ENCODE data around the gene ADCY9. TPM values are rescaled to one million over a fixed set of nuclear protein-coding genes. Genes with fewer than 3 reads are reported as not detected.

The ADCY9 gene
- total RNA-seq, 1 experiment from 2014 or later, result 7.8 TPM

DNA sequence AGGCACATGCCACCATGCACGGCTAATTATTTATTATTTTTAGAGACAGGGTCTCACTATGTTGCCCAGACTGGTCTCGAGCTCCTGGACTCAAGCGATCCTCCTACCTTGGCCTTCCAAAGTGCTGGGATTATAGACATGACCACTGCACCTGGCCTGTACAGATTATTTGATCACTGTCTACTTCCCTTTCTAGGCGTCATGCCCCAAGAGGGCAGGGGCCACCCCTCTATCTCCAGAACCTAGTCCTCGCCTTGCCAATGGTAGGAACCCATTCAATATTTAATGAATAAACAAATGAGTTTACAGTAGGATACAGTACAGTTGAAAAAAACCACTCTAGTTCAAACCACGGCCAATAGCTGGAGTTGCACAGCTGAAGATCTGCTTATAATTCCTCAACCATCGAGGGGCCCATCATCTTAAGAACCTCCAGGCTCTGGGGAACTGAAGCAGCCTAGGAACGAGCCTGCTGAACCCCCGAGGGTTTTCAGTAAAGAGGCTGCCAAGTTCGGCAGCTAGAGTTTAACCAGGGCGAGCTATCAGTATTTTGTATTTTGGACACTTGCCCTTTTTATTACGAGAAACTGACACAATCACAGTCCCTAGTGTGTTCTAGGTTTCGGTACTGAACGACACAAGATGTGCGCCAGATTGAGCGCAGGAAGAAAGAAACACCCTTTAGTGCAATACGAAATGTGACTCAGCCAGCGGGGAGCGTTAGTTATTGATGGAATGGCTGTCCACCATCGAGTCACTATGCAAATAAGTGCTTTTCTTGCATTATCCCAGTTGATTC is 14.6 kb downstream of the ADCY9 start:
- no peak for DNase-seq (ENCODE audit: low read depth)
- in situ Hi-C loops (cut with HindIII; ENCODE audit: low pct_unique_long_range_greater_than_20kb, low sequenced_read_pairs), result no loop called here

- DNase-seq (ENCODE audit: low read depth), result no peak
- in situ Hi-C loops (cut with HindIII; ENCODE audit: low pct_unique_long_range_greater_than_20kb, low sequenced_read_pairs), result no loop called here
These were observed 17.7 kb downstream of the ADCY9 start for GRCh38 chr16:4098501-4098900.

- in situ Hi-C loops (cut with HindIII; ENCODE audit: low pct_unique_long_range_greater_than_20kb, low sequenced_read_pairs), result no loop called here
- DNase-seq (ENCODE audit: low read depth), result no peak
These were observed 18.4 kb downstream of the ADCY9 start for GRCh38 chr16:4097826-4098240.

DNA sequence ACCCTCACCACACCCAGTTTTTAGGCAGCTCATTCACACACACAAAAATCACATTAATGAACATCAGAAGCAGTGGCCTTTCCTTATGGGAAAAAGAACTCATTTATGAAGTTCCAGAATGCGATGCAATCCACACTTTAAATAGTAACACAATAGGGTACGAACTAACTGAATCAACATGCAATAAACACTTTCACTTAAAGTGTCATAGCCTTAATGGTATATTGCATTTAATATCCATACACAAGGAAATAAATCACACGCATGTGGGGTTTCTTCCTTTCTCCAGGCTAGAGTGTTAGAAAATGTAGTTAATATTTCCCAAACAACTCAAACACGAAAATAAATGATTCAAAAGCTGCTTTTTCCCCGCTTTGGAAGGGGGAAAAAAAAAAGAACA is 19.7 kb downstream of the ADCY9 start:
- in situ Hi-C loops (cut with HindIII; ENCODE audit: low pct_unique_long_range_greater_than_20kb, low sequenced_read_pairs), result no loop called here
- DNase-seq (ENCODE audit: low read depth), result no peak

DNA sequence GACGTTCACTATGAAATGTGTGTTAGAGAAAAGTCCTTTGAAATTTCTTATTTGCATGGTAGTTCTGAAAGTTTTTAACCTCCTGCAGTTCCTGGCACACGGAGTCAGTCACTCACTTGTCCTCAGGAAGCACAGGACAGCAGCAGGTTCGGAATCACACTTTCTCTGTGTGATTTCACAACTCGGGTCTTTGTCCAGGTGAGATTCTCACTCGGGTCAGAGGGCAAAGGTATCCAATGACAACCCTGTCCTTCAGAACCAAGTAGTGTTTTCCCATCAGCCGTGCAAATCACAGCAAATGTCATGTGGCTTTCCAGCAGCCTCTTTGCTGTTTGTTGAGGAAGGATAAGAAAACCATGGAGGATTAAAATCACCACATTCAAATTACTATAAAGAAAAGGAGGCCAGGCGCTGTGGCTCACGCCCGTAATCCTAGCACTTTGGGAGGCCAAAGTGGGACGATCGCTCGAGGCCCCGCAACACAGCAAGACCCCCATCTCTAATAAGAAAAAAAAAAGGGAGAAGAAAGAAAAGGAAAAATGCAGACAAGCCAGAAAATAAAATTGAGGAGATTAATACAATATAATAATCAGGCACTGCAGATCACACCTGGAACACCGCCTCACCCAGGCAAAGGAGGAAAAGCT is 22.0 kb downstream of the ADCY9 start:
- in situ Hi-C loops (cut with HindIII; ENCODE audit: low pct_unique_long_range_greater_than_20kb, low sequenced_read_pairs), result no loop called here
- no peak for DNase-seq (ENCODE audit: low read depth)

DNA sequence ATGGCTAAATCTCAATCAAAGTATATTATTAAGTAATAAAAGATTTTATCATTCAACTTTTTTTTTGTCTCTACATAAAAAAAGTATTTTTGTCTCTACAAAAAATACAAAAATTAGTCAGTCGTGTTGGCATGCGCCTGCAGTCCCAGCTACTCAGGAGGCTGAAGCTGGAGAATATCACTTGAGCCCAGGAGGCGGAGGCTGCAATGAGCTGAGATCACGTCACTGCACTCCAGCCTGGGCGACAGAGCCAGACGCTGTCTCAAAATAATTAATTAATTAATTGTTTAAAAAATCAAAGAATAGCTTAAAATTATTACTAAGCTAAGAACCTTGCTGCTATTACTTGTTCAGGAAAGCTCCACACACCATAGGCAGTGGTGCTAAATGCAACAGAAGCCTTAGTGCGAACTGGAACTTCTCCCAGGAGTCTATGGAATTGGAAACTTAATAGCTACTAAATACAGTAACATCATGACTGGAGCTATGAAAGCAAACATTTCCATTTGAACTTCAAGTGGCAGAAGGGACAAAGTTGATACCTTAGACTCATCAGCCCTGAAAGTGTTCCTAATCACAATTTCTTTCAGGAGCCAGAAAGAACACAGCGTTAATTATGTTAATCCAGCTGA is 22.6 kb downstream of the ADCY9 start:
- in situ Hi-C loops (cut with HindIII; ENCODE audit: low pct_unique_long_range_greater_than_20kb, low sequenced_read_pairs), result no loop called here
- DNase-seq (ENCODE audit: low read depth), result no peak

DNA sequence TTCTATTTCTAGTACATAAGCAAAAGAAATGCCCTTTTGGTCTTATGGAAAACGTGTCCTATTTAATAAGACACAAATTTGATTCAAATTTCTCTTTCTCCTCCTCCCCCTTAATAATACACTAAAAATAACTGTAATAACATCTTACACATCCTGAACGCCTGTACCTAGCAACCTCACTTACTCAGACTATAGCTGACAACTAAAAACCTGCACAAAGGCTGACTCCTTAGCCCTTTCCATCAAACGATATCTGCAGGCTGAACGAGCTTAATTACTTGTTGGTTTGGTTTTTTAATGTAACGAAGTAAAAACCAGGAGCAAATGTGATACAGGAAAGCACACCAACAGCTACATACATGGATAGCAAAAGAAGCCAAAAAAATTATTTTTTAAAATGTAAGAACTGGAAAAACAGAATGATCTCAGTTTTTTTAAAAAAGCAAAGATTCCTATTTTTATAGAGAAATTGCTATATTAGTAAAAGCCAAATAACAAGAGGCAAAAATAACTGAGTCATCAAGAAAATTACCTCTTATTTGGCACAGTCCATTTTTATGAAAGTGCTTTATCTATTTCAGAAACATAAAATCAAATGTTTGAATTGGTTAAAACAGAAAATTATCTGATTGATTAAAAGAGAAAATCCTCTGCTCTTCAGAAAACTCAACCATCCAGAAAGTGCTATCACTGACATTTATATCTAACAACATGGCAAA is 23.5 kb downstream of the ADCY9 start:
- in situ Hi-C loops (cut with HindIII; ENCODE audit: low pct_unique_long_range_greater_than_20kb, low sequenced_read_pairs), result no loop called here
- no peak for DNase-seq (ENCODE audit: low read depth)

GRCh38 chr16:4091240-4092012 is 24.8 kb downstream of the ADCY9 start:
- no peak for DNase-seq (ENCODE audit: low read depth)
- in situ Hi-C loops (cut with HindIII; ENCODE audit: low pct_unique_long_range_greater_than_20kb, low sequenced_read_pairs), result no loop called here

DNA sequence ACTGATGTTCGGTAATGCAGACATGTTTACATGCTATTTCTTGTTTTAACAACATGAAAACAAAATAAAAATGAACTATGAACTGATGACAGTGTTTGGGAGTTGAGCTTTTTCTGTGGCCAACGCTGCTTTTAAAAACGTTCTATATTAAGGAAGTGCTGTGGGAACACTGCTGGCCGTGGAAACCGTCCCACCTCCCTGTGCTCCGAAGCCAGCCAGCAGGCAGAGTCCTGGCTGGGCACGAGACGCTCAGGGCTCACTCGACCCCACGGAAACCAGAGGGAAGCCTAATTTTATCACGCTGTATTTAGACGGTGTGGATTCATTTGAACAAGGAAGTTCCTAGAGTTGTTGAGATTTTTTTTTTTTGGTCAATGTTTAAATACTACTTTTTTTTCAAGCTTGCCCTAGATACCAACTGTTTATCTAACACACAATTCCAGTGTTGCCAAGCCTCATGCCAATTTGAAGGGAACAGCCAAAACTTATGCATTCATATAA is 25.8 kb downstream of the ADCY9 start:
- DNase-seq (ENCODE audit: low read depth), result no peak
- in situ Hi-C loops (cut with HindIII; ENCODE audit: low pct_unique_long_range_greater_than_20kb, low sequenced_read_pairs), result no loop called here

- in situ Hi-C loops (cut with HindIII; ENCODE audit: low pct_unique_long_range_greater_than_20kb, low sequenced_read_pairs), result no loop called here
- DNase-seq (ENCODE audit: low read depth), result no peak
These were observed 26.4 kb downstream of the ADCY9 start for GRCh38 chr16:4089811-4090301.

GRCh38 chr16:4089251-4089810 is 26.9 kb downstream of the ADCY9 start:
- no peak for DNase-seq (ENCODE audit: low read depth)
- in situ Hi-C loops (cut with HindIII; ENCODE audit: low pct_unique_long_range_greater_than_20kb, low sequenced_read_pairs), result no loop called here

DNA sequence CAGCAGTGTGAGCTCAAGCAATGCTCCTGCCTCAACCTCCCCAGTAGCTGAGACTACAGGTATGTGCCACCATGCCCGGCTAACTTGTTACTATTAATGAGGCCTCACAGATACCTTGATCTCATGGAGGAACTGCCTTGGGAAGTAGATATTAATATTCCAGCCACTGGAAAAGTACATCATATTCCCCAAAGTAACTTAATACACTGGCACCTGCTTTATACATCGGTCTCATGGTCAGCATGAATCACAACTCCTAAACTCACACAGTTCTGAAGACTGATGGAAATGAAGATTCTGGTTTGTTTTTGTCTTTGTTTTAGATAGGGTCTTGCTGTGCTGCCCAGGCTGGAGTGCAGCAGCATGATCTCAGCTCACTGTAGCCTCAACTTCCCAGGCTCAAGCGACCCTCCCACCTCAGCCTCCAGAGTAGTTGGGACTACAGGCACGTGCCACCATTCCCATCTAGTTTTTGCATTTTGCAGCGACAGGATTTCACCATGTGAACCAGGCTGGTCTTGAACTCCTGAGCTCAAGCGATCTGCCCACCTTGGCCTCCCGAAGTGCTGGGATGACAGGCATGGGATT is 28.2 kb downstream of the ADCY9 start:
- DNase-seq (ENCODE audit: low read depth), result no peak
- in situ Hi-C loops (cut with HindIII; ENCODE audit: low pct_unique_long_range_greater_than_20kb, low sequenced_read_pairs), result no loop called here

GRCh38 chr16:4087099-4087885 is 28.9 kb downstream of the ADCY9 start:
- in situ Hi-C loops (cut with HindIII; ENCODE audit: low pct_unique_long_range_greater_than_20kb, low sequenced_read_pairs), result no loop called here
- no peak for DNase-seq (ENCODE audit: low read depth)

- no peak for DNase-seq (ENCODE audit: low read depth)
- in situ Hi-C loops (cut with HindIII; ENCODE audit: low pct_unique_long_range_greater_than_20kb, low sequenced_read_pairs), result no loop called here
These were observed 30.1 kb downstream of the ADCY9 start for GRCh38 chr16:4086153-4086552.

DNA sequence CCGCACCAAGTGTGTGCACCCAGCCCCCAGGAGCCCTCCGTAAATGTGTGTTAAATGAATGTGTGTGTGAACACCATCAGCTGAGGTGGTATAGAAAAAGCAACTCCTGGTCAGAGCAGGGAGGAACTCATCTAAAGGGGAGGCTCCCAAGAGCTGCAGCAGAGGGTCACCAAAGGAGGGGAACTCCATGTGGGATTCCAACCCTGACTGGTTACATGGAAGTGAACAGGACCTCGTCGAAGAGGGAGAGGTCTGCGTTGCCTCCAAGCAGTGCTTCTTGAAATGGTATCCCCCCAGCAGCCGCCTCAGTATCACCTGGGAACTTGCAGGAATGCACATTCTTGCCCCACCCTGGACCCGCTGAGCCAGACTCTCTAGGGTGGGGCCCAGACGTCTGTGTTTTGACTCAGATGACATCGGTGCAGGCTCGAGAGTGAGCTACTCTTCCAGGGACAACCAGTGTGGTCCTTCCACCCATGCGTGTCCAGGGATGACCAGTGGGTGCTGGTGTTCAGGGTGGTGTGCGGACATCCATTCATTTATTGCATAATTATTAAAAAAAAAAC is 30.8 kb downstream of the ADCY9 start:
- in situ Hi-C loops (cut with HindIII; ENCODE audit: low pct_unique_long_range_greater_than_20kb, low sequenced_read_pairs), result no loop called here
- DNase-seq (ENCODE audit: low read depth), result peak; percentile 21

GRCh38 chr16:4083347-4083870 is 32.8 kb downstream of the ADCY9 start:
- in situ Hi-C loops (cut with HindIII; ENCODE audit: low pct_unique_long_range_greater_than_20kb, low sequenced_read_pairs), result no loop called here
- no peak for DNase-seq (ENCODE audit: low read depth)

Measured in Caki2 (cell line).